ENCODE data around the gene CHMP5. TPM values are rescaled to one million over a fixed set of nuclear protein-coding genes. Genes with fewer than 3 reads are reported as not detected.

The CHMP5 gene
- total RNA-seq, 2 experiments from 2014 or later: 31.2 to 50.1 TPM

GRCh38 chr9:33329117-33329563 is 64.3 kb downstream of the CHMP5 start:
- TF ChIP-seq EZH2phosphoT487 (IDR thresholded peaks at IDR 0.05; ENCODE audit: borderline replicate concordance, low read depth, low read length) (no peak), CTCF (conservative IDR thresholded peaks at IDR 0.05; ENCODE audit: low read length) (no peak)
- no TSS peak for BruUV-seq (replicated peaks)
- Histone ChIP-seq H3K9me3 (ENCODE audit: low read length) (no peaks in the 10 kb centered on the region), H3K9me2 (ENCODE audit: insufficient read depth, low read length) (no peaks in the 10 kb centered on the region), H4K20me1 (ENCODE audit: insufficient read depth, low read length) (no peaks in the 10 kb centered on the region), H3K4me1 (ENCODE audit: insufficient read depth, low read length, poor library complexity, severe bottlenecking) (no peaks in the 10 kb centered on the region), H3K4me3 (ENCODE audit: low read depth, low read length, poor library complexity, severe bottlenecking) (no peak overlapping the region), H2AFZ (ENCODE audit: low read length) (no peak overlapping the region), H3K27ac (ENCODE audit: low read depth, low read length, poor library complexity, severe bottlenecking) (no peak overlapping the region), H3K36me3 (ENCODE audit: insufficient read depth, low read length) (peaks cover 91% of the 10 kb centered on the region), H3K4me2 (ENCODE audit: low read length) (no peak overlapping the region), H3K79me2 (ENCODE audit: insufficient read depth, low read depth, low read length) (no peaks in the 10 kb centered on the region)
- no peak for DNase-seq (ENCODE audit: low spot score)
- intact Hi-C loops (cut with micrococcal nuclease; ENCODE audit: unreplicated experiment): no loop called here
- CTCF ChIA-PET (ENCODE audit: unreplicated experiment): no interaction called here
- POLR2A ChIA-PET: no interaction called here

GRCh38 chr9:33329979-33330378 is 65.1 kb downstream of the CHMP5 start:
- ChIA-PET POLR2A (interaction anchor here (0.6 kb wide), 1 partner anchor 1073 kb away, joined by 3 read pairs; no protein-coding TSS in a partner anchor), CTCF (ENCODE audit: unreplicated experiment) (no interaction called here)
- Histone ChIP-seq H3K9me3 (ENCODE audit: low read length) (no peaks in the 10 kb centered on the region), H3K4me1 (ENCODE audit: insufficient read depth, low read length, poor library complexity, severe bottlenecking) (no peaks in the 10 kb centered on the region), H2AFZ (ENCODE audit: low read length) (no peak overlapping the region), H4K20me1 (ENCODE audit: insufficient read depth, low read length) (no peaks in the 10 kb centered on the region), H3K4me2 (ENCODE audit: low read length) (no peak overlapping the region), H3K4me3 (ENCODE audit: low read depth, low read length, poor library complexity, severe bottlenecking) (no peak overlapping the region), H3K27ac (ENCODE audit: low read depth, low read length, poor library complexity, severe bottlenecking) (no peak overlapping the region), H3K79me2 (ENCODE audit: insufficient read depth, low read depth, low read length) (no peaks in the 10 kb centered on the region), H3K36me3 (ENCODE audit: insufficient read depth, low read length) (peaks cover 92% of the 10 kb centered on the region), H3K9me2 (ENCODE audit: insufficient read depth, low read length) (no peaks in the 10 kb centered on the region)
- intact Hi-C loops (cut with micrococcal nuclease; ENCODE audit: unreplicated experiment): no loop called here
- DNase-seq (ENCODE audit: low spot score): no peak
- no peak for TF ChIP-seq EZH2phosphoT487 (IDR thresholded peaks at IDR 0.05; ENCODE audit: borderline replicate concordance, low read depth, low read length)
- BruUV-seq (replicated peaks): no TSS peak

GRCh38 chr9:33331377-33331891 is 66.6 kb downstream of the CHMP5 start:
- Histone ChIP-seq H3K9me2 (ENCODE audit: insufficient read depth, low read length) (no peaks in the 10 kb centered on the region), H3K79me2 (ENCODE audit: insufficient read depth, low read depth, low read length) (no peaks in the 10 kb centered on the region), H4K20me1 (ENCODE audit: insufficient read depth, low read length) (no peaks in the 10 kb centered on the region), H3K36me3 (ENCODE audit: insufficient read depth, low read length) (peaks cover 96% of the 10 kb centered on the region), H3K4me2 (ENCODE audit: low read length) (no peak overlapping the region), H3K27ac (ENCODE audit: low read depth, low read length, poor library complexity, severe bottlenecking) (no peak overlapping the region), H3K4me1 (ENCODE audit: insufficient read depth, low read length, poor library complexity, severe bottlenecking) (no peaks in the 10 kb centered on the region), H3K9me3 (ENCODE audit: low read length) (no peaks in the 10 kb centered on the region), H3K4me3 (ENCODE audit: low read depth, low read length, poor library complexity, severe bottlenecking) (no peak overlapping the region), H2AFZ (ENCODE audit: low read length) (no peak overlapping the region)
- no TSS peak for BruUV-seq (replicated peaks)
- POLR2A ChIA-PET: interaction anchor here (1.0 kb wide), 1 partner anchor 11 kb away, joined by 5 read pairs; no protein-coding TSS in a partner anchor
- CTCF ChIA-PET (ENCODE audit: unreplicated experiment): no interaction called here
- DNase-seq (ENCODE audit: low spot score): no peak
- TF ChIP-seq CTCF (conservative IDR thresholded peaks at IDR 0.05; ENCODE audit: low read length) (no peak), EZH2phosphoT487 (IDR thresholded peaks at IDR 0.05; ENCODE audit: borderline replicate concordance, low read depth, low read length) (no peak)
- intact Hi-C loops (cut with micrococcal nuclease; ENCODE audit: unreplicated experiment): no loop called here

Other genes with a start within 250 kb of the CHMP5 start
- 110 and 136 TPM in 2 replicates for gene DNAJA1, start 239.8 kb upstream of the CHMP5 start, total RNA-seq (2014; rRNA removed; shearing (Covaris generic))
- 65.3 and 109 TPM in 2 replicates for gene DNAJA1, start 239.8 kb upstream of the CHMP5 start, total RNA-seq (2022)
- gene SMU1, start 188.4 kb upstream of the CHMP5 start, total RNA-seq (2014; rRNA removed; shearing (Covaris generic)): 20.0 and 22.0 TPM in 2 replicates
- 26.7 and 27.9 TPM in 2 replicates for gene SMU1, start 188.4 kb upstream of the CHMP5 start, total RNA-seq (2022)
- 8.1 and 12.8 TPM in 2 replicates for gene B4GALT1, start 97.7 kb upstream of the CHMP5 start, total RNA-seq (2014; rRNA removed; shearing (Covaris generic))
- 38.7 and 43.7 TPM in 2 replicates for gene B4GALT1, start 97.7 kb upstream of the CHMP5 start, total RNA-seq (2022)
- 0.51 TPM in 1 of 2 replicates, not detected in the other for gene SPINK4, start 24.9 kb upstream of the CHMP5 start, total RNA-seq (2014; rRNA removed; shearing (Covaris generic))
- gene SPINK4, start 24.9 kb upstream of the CHMP5 start, total RNA-seq (2022): not detected in 2 replicates
- 48.1 and 68.3 TPM in 2 replicates for gene BAG1, start 341 bp upstream of the CHMP5 start, total RNA-seq (2014; rRNA removed; shearing (Covaris generic))
- 69.6 and 86.0 TPM in 2 replicates for gene BAG1, start 341 bp upstream of the CHMP5 start, total RNA-seq (2022)
- 32.3 and 35.8 TPM in 2 replicates for gene NFX1, start 25.5 kb downstream of the CHMP5 start, total RNA-seq (2014; rRNA removed; shearing (Covaris generic))
- 53.9 and 58.3 TPM in 2 replicates for gene NFX1, start 25.5 kb downstream of the CHMP5 start, total RNA-seq (2022)
- not detected in 2 replicates for gene AQP7, start 137.5 kb downstream of the CHMP5 start, total RNA-seq (2014; rRNA removed; shearing (Covaris generic))
- gene AQP7, start 137.5 kb downstream of the CHMP5 start, total RNA-seq (2022): 1.4 and 2.2 TPM in 2 replicates
- 16.0 TPM in 2 replicates for gene AQP3, start 182.5 kb downstream of the CHMP5 start, total RNA-seq (2014; rRNA removed; shearing (Covaris generic))
- gene AQP3, start 182.5 kb downstream of the CHMP5 start, total RNA-seq (2022): 28.5 and 30.6 TPM in 2 replicates
- gene NOL6, start 208.9 kb downstream of the CHMP5 start, total RNA-seq (2014; rRNA removed; shearing (Covaris generic)): 26.4 and 28.8 TPM in 2 replicates
- gene NOL6, start 208.9 kb downstream of the CHMP5 start, total RNA-seq (2022): 23.8 and 30.9 TPM in 2 replicates